DND-41 (cell line): ENCODE results near the gene IMPDH1.

Source experiments
- ATAC-seq: fragments of 200-7000 bp; cut with Tn5 transposase; 3 replicates; pipeline ENCODE4 v1.9.1; 2021; ENCODE audit warnings: low read depth; ENCODE audit not compliant: insufficient read depth
- DNase-seq: peaks from one replicate; pipeline ENCODE4 v3.0.0-alpha.2; 2020
- H2AFZ ChIP-seq: 2 replicates; pipeline ENCODE4 v1.6.0; 2012; ENCODE audit warnings: low read depth, low read length
- H3K27ac ChIP-seq: 2 replicates; pipeline ENCODE4 v1.5.1; 2012; ENCODE audit warnings: low read length, inconsistent platforms
- H3K27me3 ChIP-seq: fragments of 200-600 bp; sonication (generic); 2 replicates; pipeline ENCODE4 v1.6.0; 2012; ENCODE audit warnings: low read length, mild to moderate bottlenecking, inconsistent platforms; ENCODE audit not compliant: insufficient read depth, poor library complexity
- H3K36me3 ChIP-seq: 2 replicates; pipeline ENCODE4 v1.5.1; 2012; ENCODE audit warnings: low read length, inconsistent platforms; ENCODE audit not compliant: insufficient read depth
- H3K4me1 ChIP-seq: 2 replicates; pipeline ENCODE4 v1.5.1; 2012; ENCODE audit warnings: mild to moderate bottlenecking, low read length; ENCODE audit not compliant: insufficient read depth
- H3K4me2 ChIP-seq: 2 replicates; pipeline ENCODE4 v1.6.0; 2012; ENCODE audit warnings: mild to moderate bottlenecking, moderate library complexity, low read length, inconsistent platforms; ENCODE audit not compliant: insufficient read depth
- H3K4me3 ChIP-seq, 2 experiments: fragments of 200-600 bp in 1 of 2; shearing (Covaris generic) in 1 of 2; 2 replicates each; pipeline ENCODE4 v1.5.1; 2012 to 2016; ENCODE audit warnings: inconsistent platforms in 2 of 2, low read length in 2 of 2, mild to moderate bottlenecking in 2 of 2, low read depth in 1 of 2, moderate library complexity in 1 of 2
- H3K79me2 ChIP-seq: 2 replicates; pipeline ENCODE4 v1.6.0; 2012; ENCODE audit warnings: low read length, inconsistent platforms; ENCODE audit not compliant: insufficient read depth
- H3K9ac ChIP-seq: 2 replicates; pipeline ENCODE4 v1.6.0; 2012; ENCODE audit warnings: low read depth, mild to moderate bottlenecking, inconsistent platforms, low read length, moderate library complexity
- H3K9me3 ChIP-seq: 2 replicates; pipeline ENCODE4 v1.5.1; 2012; ENCODE audit warnings: low read length, moderate library complexity, mild to moderate bottlenecking, inconsistent platforms; ENCODE audit not compliant: insufficient read depth, severe bottlenecking
- H4K20me1 ChIP-seq: 2 replicates; pipeline ENCODE4 v1.6.0; 2012; ENCODE audit warnings: low read length; ENCODE audit not compliant: insufficient read depth
- EZH2 ChIP-seq: IDR thresholded peaks from 3 replicates; pipeline ENCODE4 v1.6.1; 2012; ENCODE audit warnings: borderline replicate concordance, low read depth, mild to moderate bottlenecking, moderate library complexity, low read length, inconsistent platforms; ENCODE audit not compliant: severe bottlenecking
- TF ChIP-seq, protein P1 (sequence below): IDR thresholded peaks from 2 replicates; pipeline ENCODE4 v1.5.1; 2012; ENCODE audit warnings: borderline replicate concordance, low read length, moderate library complexity, mild to moderate bottlenecking; ENCODE audit not compliant: poor library complexity, severe bottlenecking; ENCODE audit errors: extremely low read depth

The IMPDH1 gene

DNA sequence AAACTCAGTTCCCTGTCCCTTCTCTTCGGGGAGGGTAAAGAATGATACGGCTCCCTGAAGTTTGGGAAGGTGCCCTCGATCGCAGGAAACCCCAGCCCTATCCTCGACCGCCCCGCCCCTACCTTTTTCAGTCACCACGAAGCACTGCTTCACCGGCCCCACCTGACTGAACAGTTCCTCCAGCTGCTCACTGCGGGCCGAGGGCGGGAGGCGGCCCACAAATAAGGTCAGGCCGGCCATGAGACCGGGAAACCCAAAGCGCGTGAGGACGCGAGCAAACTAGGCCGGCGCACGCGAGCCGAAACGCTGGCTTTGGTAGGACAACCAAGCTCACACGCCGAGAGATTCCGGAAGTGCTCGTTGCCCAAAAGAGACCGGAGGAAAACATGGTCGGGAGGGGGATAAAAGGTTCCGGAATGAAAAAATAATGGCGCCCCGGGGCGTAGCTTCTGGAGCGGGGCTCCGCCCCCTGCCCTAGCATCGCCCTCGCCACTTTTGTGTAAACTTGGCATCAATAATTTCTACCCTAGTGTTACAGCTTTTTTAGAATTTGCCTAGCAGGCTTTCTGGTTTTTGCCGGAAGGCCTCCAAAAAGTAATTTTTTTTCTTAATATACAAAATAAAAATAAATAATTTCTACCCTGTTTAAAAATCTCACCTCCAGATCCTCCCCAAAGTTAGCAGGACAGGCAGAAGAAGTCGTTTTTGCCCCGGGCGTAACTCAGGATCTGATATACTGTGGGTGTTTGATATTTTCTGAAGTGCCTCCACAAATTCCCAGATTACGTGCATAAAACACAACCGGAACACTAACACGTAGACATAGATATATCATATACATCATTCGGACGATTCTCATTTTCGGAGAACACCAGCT, 66.0 kb downstream of the IMPDH1 start, which contains the start of gene RBM28:
Gene RBM28 (minus strand): TSS at position 355 of the 877 bp plus-strand sequence. CDS start 115 bp downstream, at position 240.
- Histone ChIP-seq H3K27me3 (no peaks in the 10 kb centered on the region), H4K20me1 (peaks cover 17% of the 10 kb centered on the region), H3K4me2 (peak within 1 kb of the TSS; percentile 82), H3K4me3 (peak within 1 kb of the TSS; percentile 68 to 80), H3K9me3 (no peaks in the 10 kb centered on the region), H3K27ac (peak within 1 kb of the TSS; percentile 74), H3K36me3 (peaks cover 18% of the 10 kb centered on the region), H2AFZ (peak within 1 kb of the TSS; percentile 100), H3K9ac (peak within 1 kb of the TSS; percentile 82), H3K4me1 (peaks cover 33% of the 10 kb centered on the region), H3K79me2 (peaks cover 45% of the 10 kb centered on the region)
- ATAC-seq, result peak; percentile 94
- TF ChIP-seq, protein P1, sequence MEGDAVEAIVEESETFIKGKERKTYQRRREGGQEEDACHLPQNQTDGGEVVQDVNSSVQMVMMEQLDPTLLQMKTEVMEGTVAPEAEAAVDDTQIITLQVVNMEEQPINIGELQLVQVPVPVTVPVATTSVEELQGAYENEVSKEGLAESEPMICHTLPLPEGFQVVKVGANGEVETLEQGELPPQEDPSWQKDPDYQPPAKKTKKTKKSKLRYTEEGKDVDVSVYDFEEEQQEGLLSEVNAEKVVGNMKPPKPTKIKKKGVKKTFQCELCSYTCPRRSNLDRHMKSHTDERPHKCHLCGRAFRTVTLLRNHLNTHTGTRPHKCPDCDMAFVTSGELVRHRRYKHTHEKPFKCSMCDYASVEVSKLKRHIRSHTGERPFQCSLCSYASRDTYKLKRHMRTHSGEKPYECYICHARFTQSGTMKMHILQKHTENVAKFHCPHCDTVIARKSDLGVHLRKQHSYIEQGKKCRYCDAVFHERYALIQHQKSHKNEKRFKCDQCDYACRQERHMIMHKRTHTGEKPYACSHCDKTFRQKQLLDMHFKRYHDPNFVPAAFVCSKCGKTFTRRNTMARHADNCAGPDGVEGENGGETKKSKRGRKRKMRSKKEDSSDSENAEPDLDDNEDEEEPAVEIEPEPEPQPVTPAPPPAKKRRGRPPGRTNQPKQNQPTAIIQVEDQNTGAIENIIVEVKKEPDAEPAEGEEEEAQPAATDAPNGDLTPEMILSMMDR, result no peak
- TF ChIP-seq EZH2, result no peak
- DNase-seq, result peak; percentile 91
